OCI-LY3 (cell line): Measurements from ENCODE around the gene FOXA1.

Experiments
- H2AFZ ChIP-seq: fragments of 200-600, 300-600 bp; shearing (Covaris generic); 2 replicates; pipeline ENCODE4 v1.6.0; 2014; ENCODE audit warnings: antibody characterized with exemption, low read depth, low read length
- H3K27ac ChIP-seq: fragments of 200-600, 300-600 bp; sonication (generic); 2 replicates; pipeline ENCODE4 v1.5.1; 2014; ENCODE audit warnings: mild to moderate bottlenecking, low read length, moderate library complexity, mixed read lengths
- H3K27me3 ChIP-seq: fragments of 200-600, 300-600 bp; sonication (generic); 2 replicates; pipeline ENCODE4 v1.6.1; 2014; ENCODE audit warnings: low read depth, low read length, mixed read lengths
- H3K36me3 ChIP-seq: fragments of 200-600, 300-600 bp; sonication (generic); replicated peaks from 2 replicates; pipeline ENCODE3; 2014; ENCODE audit warnings: low read depth, low read length, mixed read lengths
- H3K4me1 ChIP-seq: fragments of 300-600, 200-600 bp; sonication (generic); 2 replicates; pipeline ENCODE4 v1.6.1; 2014; ENCODE audit warnings: low read length, mixed read lengths
- H3K4me2 ChIP-seq: fragments of 200-600, 300-600 bp; sonication (generic); 2 replicates; pipeline ENCODE4 v1.6.1; 2014; ENCODE audit warnings: low read length, mixed read lengths
- H3K4me3 ChIP-seq: fragments of 300-600, 200-600 bp; sonication (generic); 2 replicates; pipeline ENCODE4 v1.5.1; 2014; ENCODE audit warnings: antibody characterized with exemption, mild to moderate bottlenecking, low read length, moderate library complexity
- H3K79me2 ChIP-seq: fragments of 300-600, 200-600 bp; shearing (Covaris generic); 2 replicates; pipeline ENCODE4 v1.6.1; 2014; ENCODE audit warnings: mild to moderate bottlenecking, low read length, mixed read lengths
- H3K9ac ChIP-seq: fragments of 300-600, 200-600 bp; shearing (Covaris generic); 2 replicates; pipeline ENCODE4 v1.6.0; 2014; ENCODE audit warnings: mild to moderate bottlenecking, low read length, moderate library complexity
- H3K9me3 ChIP-seq: fragments of 200-600, 300-600 bp; shearing (Covaris generic); 2 replicates; pipeline ENCODE4 v1.6.1; 2014; ENCODE audit warnings: low read length, mixed read lengths; ENCODE audit not compliant: insufficient read depth
- H4K20me1 ChIP-seq: fragments of 200-600, 300-600 bp; sonication (generic); 2 replicates; pipeline ENCODE4 v1.6.1; 2016; ENCODE audit warnings: low read length, mixed read lengths; ENCODE audit not compliant: insufficient read depth
- EZH2phosphoT487 ChIP-seq: fragments of 200-600 bp; shearing (Covaris generic); IDR thresholded peaks from 2 replicates; pipeline ENCODE4 v1.6.1; 2018; ENCODE audit warnings: antibody characterized with exemption, mixed run types, low read depth
- TF ChIP-seq, protein P1 (sequence below): fragments of 200-600, 300-600 bp; sonication (generic); IDR thresholded peaks from 2 replicates; pipeline ENCODE4 v1.5.1; 2014; ENCODE audit warnings: antibody characterized with exemption, low read length, low read depth

Gene FOXA1

DNA sequence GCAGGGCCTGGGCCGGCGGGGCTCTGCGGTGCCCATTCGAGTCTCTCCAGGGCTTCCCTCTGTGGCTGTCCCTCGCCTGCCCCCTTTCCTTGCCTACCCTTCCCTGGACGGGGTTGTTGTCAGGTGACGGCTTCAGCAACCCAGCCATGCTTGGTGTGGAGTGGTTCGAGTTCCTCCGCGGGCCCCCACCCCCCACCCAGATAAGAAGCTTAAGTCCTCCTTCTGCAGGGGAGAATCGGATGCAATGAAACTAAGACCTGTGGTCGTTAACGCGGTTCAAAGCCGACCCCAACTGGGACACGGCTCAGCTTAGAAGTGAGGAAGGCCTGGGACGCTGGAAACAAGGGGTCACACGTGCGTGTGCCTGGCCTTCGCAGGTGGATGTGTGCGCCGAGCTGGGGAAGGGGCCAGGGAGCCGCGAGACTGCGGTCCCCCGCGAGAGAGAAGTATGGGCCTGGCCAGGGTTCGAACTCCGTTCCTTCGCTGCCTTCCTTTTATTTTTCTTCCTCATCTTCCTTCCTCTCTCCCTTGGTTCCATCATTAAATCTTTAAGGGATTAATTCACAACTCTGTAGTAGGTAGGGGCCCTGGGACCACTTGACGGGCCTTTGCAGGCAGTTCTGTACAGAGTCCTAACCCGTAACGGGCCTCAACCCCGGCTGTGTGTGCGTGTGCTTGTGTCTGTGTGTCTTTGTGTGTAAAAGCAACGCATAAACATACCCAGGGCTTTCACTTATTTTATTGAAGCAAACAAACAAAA lies 3.9 kb upstream of the FOXA1 start:
- H4K20me1 ChIP-seq: no peaks in the 10 kb centered on the region
- TF ChIP-seq, protein P1, sequence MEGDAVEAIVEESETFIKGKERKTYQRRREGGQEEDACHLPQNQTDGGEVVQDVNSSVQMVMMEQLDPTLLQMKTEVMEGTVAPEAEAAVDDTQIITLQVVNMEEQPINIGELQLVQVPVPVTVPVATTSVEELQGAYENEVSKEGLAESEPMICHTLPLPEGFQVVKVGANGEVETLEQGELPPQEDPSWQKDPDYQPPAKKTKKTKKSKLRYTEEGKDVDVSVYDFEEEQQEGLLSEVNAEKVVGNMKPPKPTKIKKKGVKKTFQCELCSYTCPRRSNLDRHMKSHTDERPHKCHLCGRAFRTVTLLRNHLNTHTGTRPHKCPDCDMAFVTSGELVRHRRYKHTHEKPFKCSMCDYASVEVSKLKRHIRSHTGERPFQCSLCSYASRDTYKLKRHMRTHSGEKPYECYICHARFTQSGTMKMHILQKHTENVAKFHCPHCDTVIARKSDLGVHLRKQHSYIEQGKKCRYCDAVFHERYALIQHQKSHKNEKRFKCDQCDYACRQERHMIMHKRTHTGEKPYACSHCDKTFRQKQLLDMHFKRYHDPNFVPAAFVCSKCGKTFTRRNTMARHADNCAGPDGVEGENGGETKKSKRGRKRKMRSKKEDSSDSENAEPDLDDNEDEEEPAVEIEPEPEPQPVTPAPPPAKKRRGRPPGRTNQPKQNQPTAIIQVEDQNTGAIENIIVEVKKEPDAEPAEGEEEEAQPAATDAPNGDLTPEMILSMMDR: no peak
- no peak for TF ChIP-seq EZH2phosphoT487
- no peak overlapping the region for H2AFZ ChIP-seq
- no peak overlapping the region for H3K4me2 ChIP-seq
- no peak overlapping the region for H3K4me3 ChIP-seq
- H3K36me3 ChIP-seq: no peaks in the 10 kb centered on the region
- H3K27me3 ChIP-seq: no peaks in the 10 kb centered on the region
- H3K4me1 ChIP-seq: no peaks in the 10 kb centered on the region
- H3K27ac ChIP-seq: no peak overlapping the region
- no peaks in the 10 kb centered on the region for H3K9me3 ChIP-seq
- no peaks in the 10 kb centered on the region for H3K79me2 ChIP-seq
- H3K9ac ChIP-seq: no peak overlapping the region

DNA sequence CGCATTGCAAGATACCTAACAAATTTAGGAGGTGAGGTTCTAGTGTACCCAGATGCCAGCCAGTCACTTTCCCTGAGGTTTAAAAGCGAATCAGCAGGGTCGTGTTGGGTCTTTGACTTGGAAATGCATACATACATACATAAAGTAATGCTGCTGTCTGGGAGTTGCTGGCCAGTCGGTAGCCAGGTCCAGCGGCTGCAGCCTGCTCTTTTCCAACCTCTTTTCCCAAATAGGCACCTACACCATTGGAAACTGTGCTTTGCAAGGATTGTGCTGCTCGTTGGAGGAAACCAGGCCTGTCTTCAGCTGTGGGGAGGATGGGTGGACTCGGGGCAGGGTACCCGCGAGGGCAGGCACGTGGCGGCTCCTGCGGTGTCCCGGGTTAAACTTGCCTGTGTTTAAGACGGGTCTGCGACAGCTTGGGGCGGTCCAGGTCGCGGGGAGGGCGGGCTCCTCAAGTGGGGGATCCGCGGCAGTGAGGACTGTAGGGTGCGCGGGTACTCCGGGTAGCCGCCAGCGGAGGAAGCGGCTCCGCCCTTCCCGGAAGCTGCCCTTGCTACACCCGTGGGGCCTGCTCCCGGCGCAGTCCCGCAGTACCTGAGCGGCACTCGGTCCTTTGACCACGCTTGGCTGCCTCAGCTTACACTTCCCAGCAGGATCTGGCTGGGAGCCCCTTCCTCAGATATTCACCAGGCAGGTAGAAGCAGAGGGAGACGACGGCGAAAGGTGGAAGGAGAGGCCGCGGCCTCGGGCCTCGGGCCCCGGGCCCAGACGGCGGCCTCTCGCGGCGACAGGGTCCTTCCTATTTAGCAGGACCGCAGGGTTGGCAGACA lies 3.1 kb upstream of the FOXA1 start:
- no peak overlapping the region for H3K27ac ChIP-seq
- no peaks in the 10 kb centered on the region for H3K36me3 ChIP-seq
- no peaks in the 10 kb centered on the region for H4K20me1 ChIP-seq
- H3K4me2 ChIP-seq: no peak overlapping the region
- no peak overlapping the region for H3K9ac ChIP-seq
- H2AFZ ChIP-seq: no peak overlapping the region
- H3K4me1 ChIP-seq: no peaks in the 10 kb centered on the region
- H3K4me3 ChIP-seq: no peak overlapping the region
- no peaks in the 10 kb centered on the region for H3K27me3 ChIP-seq
- H3K9me3 ChIP-seq: no peaks in the 10 kb centered on the region
- TF ChIP-seq, protein P1: no peak
- TF ChIP-seq EZH2phosphoT487: no peak
- no peaks in the 10 kb centered on the region for H3K79me2 ChIP-seq

DNA sequence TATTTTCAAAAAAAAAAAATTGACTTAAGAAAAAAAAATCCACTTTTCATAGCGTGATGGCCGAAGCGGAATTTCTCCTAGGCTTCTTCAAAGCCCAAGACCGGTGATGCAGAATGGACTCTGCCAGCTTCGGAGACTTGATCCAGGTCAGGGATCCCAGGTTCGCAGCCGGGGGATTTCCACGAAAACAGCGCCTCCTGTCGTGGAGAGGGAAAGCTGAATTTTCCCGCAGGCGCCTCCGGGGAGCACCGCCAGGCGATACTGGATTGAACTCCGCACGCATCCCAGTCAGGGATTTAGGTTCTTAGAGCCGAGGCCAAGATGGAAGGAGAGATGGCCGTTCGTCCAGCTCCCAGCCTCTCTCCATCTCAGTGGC lies 2.5 kb upstream of the FOXA1 start:
- no peak overlapping the region for H3K4me2 ChIP-seq
- no peak overlapping the region for H3K27ac ChIP-seq
- H3K4me1 ChIP-seq: no peaks in the 10 kb centered on the region
- no peaks in the 10 kb centered on the region for H4K20me1 ChIP-seq
- H3K9ac ChIP-seq: no peak overlapping the region
- no peaks in the 10 kb centered on the region for H3K36me3 ChIP-seq
- H2AFZ ChIP-seq: no peak overlapping the region
- H3K9me3 ChIP-seq: no peaks in the 10 kb centered on the region
- TF ChIP-seq, protein P1: no peak
- TF ChIP-seq EZH2phosphoT487: no peak
- H3K79me2 ChIP-seq: no peaks in the 10 kb centered on the region
- H3K4me3 ChIP-seq: no peak overlapping the region
- H3K27me3 ChIP-seq: no peaks in the 10 kb centered on the region

DNA sequence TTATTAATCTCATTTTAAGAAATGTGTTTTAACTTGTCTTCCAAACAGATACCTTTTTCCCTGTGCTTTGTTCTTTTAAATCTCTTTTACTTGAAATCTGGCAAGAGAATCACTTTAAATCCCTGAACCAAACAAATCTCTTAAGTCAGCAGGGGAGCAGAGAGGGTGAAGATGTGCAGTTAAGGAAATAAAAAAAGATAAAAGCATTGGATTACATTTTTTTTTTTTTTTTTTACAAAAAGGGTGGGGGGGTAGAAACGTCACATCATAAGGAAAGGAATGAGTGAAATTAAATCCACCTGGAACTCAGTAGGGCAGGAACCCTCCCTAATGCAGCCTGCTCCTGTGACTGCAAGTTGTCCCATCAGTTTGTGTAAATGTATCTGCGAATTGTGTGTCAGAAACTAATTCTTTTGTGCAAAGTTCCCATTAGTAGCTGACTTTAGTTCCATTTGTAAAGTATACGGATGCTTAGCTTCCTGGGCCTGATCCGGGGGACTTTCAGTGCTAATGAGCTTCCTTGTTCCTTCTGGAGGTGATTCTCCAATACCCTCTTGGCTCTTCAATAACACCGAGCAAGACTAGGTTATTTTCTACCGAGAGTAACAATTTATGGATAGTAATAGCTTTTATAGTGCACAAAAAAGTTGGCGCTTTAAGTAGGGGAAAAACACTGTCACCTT lies 1.9 kb upstream of the FOXA1 start:
- H2AFZ ChIP-seq: no peak overlapping the region
- H3K27ac ChIP-seq: no peak overlapping the region
- H4K20me1 ChIP-seq: no peaks in the 10 kb centered on the region
- H3K36me3 ChIP-seq: no peaks in the 10 kb centered on the region
- H3K4me1 ChIP-seq: no peaks in the 10 kb centered on the region
- H3K9ac ChIP-seq: no peak overlapping the region
- H3K27me3 ChIP-seq: no peaks in the 10 kb centered on the region
- no peak overlapping the region for H3K4me3 ChIP-seq
- H3K9me3 ChIP-seq: no peaks in the 10 kb centered on the region
- no peak overlapping the region for H3K4me2 ChIP-seq
- H3K79me2 ChIP-seq: no peaks in the 10 kb centered on the region
- TF ChIP-seq EZH2phosphoT487: no peak
- TF ChIP-seq, protein P1: no peak
